ENCODE data around the gene TEAD1.
"Not testable (repeated sequence)": the region's sequence is repeated elsewhere in the genome, so short reads cannot be mapped to it uniquely, and the experiment has no call there.

TEAD1 gene

GRCh38 chr11:12876340-12876739 lies 202.1 kb downstream of the TEAD1 start:
- no peak for DNase-seq

- DNase-seq: no peak
Measured at GRCh38 chr11:12876988-12877387, 202.8 kb downstream of the TEAD1 start.

GRCh38 chr11:12877508-12877907 lies 203.3 kb downstream of the TEAD1 start:
- not testable (repeated sequence) for DNase-seq

GRCh38 chr11:12880327-12880726 lies 206.1 kb downstream of the TEAD1 start:
- DNase-seq: no peak

- DNase-seq: no peak
Measured at GRCh38 chr11:12882670-12883069, 208.4 kb downstream of the TEAD1 start.

- no peak for DNase-seq
Measured at GRCh38 chr11:12884751-12885318, 210.6 kb downstream of the TEAD1 start.

- no peak for DNase-seq
Measured at GRCh38 chr11:12885717-12886239, 211.6 kb downstream of the TEAD1 start.

GRCh38 chr11:12886508-12886907 lies 212.3 kb downstream of the TEAD1 start:
- DNase-seq: no peak

- DNase-seq: peak; percentile 80
Measured at GRCh38 chr11:12888525-12889158, 214.4 kb downstream of the TEAD1 start.

GRCh38 chr11:12889243-12889642 lies 215.0 kb downstream of the TEAD1 start:
- no peak for DNase-seq

GRCh38 chr11:12890476-12890875 lies 216.3 kb downstream of the TEAD1 start:
- DNase-seq: no peak

GRCh38 chr11:12893787-12894672 lies 219.8 kb downstream of the TEAD1 start:
- peak; percentile 77 for DNase-seq

GRCh38 chr11:12897390-12897789 lies 223.2 kb downstream of the TEAD1 start:
- DNase-seq: no peak

- DNase-seq: no peak
Measured at GRCh38 chr11:12897867-12898266, 223.6 kb downstream of the TEAD1 start.

- DNase-seq: no peak
Measured at GRCh38 chr11:12900496-12900895, 226.3 kb downstream of the TEAD1 start.

- no peak for DNase-seq
Measured at GRCh38 chr11:12901272-12901671, 227.1 kb downstream of the TEAD1 start.

GRCh38 chr11:12901874-12902481 lies 227.8 kb downstream of the TEAD1 start:
- no peak for DNase-seq

- DNase-seq: no peak
Measured at GRCh38 chr11:12902791-12903486, 228.7 kb downstream of the TEAD1 start.

GRCh38 chr11:12905435-12905834 lies 231.2 kb downstream of the TEAD1 start:
- no peak for DNase-seq

- DNase-seq: no peak
Measured at GRCh38 chr11:12906501-12906900, 232.3 kb downstream of the TEAD1 start.

- no peak for DNase-seq
Measured at GRCh38 chr11:12909879-12910278, 235.7 kb downstream of the TEAD1 start.

GRCh38 chr11:12914400-12914912 lies 240.2 kb downstream of the TEAD1 start:
- DNase-seq: peak; percentile 34

All from activated CD4-positive, alpha-beta T cell treated with anti-CD3 and anti-CD28 coated beads for 48 hours (primary cell).